Measurements from ENCODE around the gene PARD3B.

GRCh38 chr2:205656941-205657340 lies 1111.7 kb downstream of the PARD3B start:
- TF ChIP-seq EZH2phosphoT487 (IDR thresholded peaks at IDR 0.05; ENCODE audit: borderline replicate concordance, low read length) (no peak), CTCF (IDR thresholded peaks at IDR 0.05; ENCODE audit: low read depth, low read length, poor library complexity, severe bottlenecking) (no peak)
